Trophoblast cell (in vitro differentiated cells and primary cell): Measurements from ENCODE around the gene PPP2R5E.
"Not testable (repeated sequence)": the region's sequence is repeated elsewhere in the genome, so short reads cannot be mapped to it uniquely, and the experiment has no call there.

Experiments used
- DNase-seq, 2 donors: peaks; one replicate each; pipeline ENCODE4 v3.0.0-alpha.2; 2016
- H2AFZ ChIP-seq: 2 replicates; pipeline ENCODE4 v1.6.1; 2013; ENCODE audit warnings: low read length, moderate library complexity, mild to moderate bottlenecking; ENCODE audit not compliant: insufficient read depth, poor library complexity
- H2AK5ac ChIP-seq: 2 replicates; pipeline ENCODE4 v1.6.1; 2013; ENCODE audit warnings: mild to moderate bottlenecking, low read length
- H2BK120ac ChIP-seq: 2 replicates; pipeline ENCODE4 v1.6.1; 2013; ENCODE audit warnings: low read length, mild to moderate bottlenecking, moderate library complexity; ENCODE audit not compliant: insufficient read depth, poor library complexity
- H2BK12ac ChIP-seq: 2 replicates; pipeline ENCODE4 v1.6.1; 2013; ENCODE audit warnings: mild to moderate bottlenecking, low read length, moderate library complexity
- H2BK5ac ChIP-seq: 2 replicates; pipeline ENCODE4 v1.6.1; 2013; ENCODE audit warnings: low read length, low read depth, moderate library complexity, mild to moderate bottlenecking; ENCODE audit not compliant: poor library complexity
- H3K14ac ChIP-seq: 2 replicates; pipeline ENCODE4 v1.6.1; 2013; ENCODE audit warnings: mild to moderate bottlenecking, low read length
- H3K18ac ChIP-seq: 2 replicates; pipeline ENCODE4 v1.6.1; 2013; ENCODE audit warnings: mild to moderate bottlenecking, low read length
- H3K23ac ChIP-seq: 2 replicates; pipeline ENCODE4 v1.6.1; 2013; ENCODE audit warnings: low read length
- H3K27ac ChIP-seq: 2 replicates; pipeline ENCODE4 v1.5.1; 2013; ENCODE audit warnings: low read depth, mild to moderate bottlenecking, inconsistent platforms, low read length, moderate library complexity
- H3K27me3 ChIP-seq: 2 replicates; pipeline ENCODE4 v1.6.1; 2013; ENCODE audit warnings: inconsistent platforms, mild to moderate bottlenecking, low read length, moderate library complexity; ENCODE audit not compliant: insufficient read depth
- H3K36me3 ChIP-seq, 2 experiments: 1 replicate in 1 of 2; 2 replicates in 1 of 2; pipeline ENCODE4 v1.6.1; 2013; ENCODE audit warnings: low read length in 2 of 2, mild to moderate bottlenecking in 2 of 2, moderate library complexity in 1 of 2; ENCODE audit not compliant: insufficient read depth in 2 of 2, control insufficient read depth in 1 of 2
- H3K4ac ChIP-seq: 2 replicates; pipeline ENCODE4 v1.6.1; 2013; ENCODE audit warnings: low read depth, mild to moderate bottlenecking, low read length, moderate library complexity
- H3K4me1 ChIP-seq, 2 experiments: 1 replicate in 1 of 2; 2 replicates in 1 of 2; pipeline ENCODE4 v1.6.1; 2013; ENCODE audit warnings: low read length in 2 of 2, mild to moderate bottlenecking in 2 of 2, moderate library complexity in 1 of 2; ENCODE audit not compliant: insufficient read depth in 2 of 2, control insufficient read depth in 1 of 2
- H3K4me2 ChIP-seq: 2 replicates; pipeline ENCODE4 v1.6.1; 2013; ENCODE audit warnings: inconsistent platforms, mild to moderate bottlenecking, low read length, moderate library complexity
- H3K4me3 ChIP-seq: 2 replicates; pipeline ENCODE4 v1.5.1; 2013; ENCODE audit warnings: mild to moderate bottlenecking, low read depth, low read length, inconsistent platforms
- H3K79me1 ChIP-seq: one replicate; pipeline ENCODE4 v1.6.1; 2013; ENCODE audit warnings: low read length
- H3K79me2 ChIP-seq: 2 replicates; pipeline ENCODE4 v1.6.1; 2013; ENCODE audit warnings: low read length, mild to moderate bottlenecking; ENCODE audit not compliant: control insufficient read depth, insufficient read depth, poor library complexity
- H3K9ac ChIP-seq: 2 replicates; pipeline ENCODE4 v1.6.1; 2013; ENCODE audit warnings: mild to moderate bottlenecking, low read length
- H3K9me3 ChIP-seq: 2 replicates; pipeline ENCODE4 v1.6.1; 2013; ENCODE audit warnings: low read depth, mild to moderate bottlenecking, control low read depth, inconsistent platforms, low read length; ENCODE audit not compliant: insufficient read depth
- H4K12ac ChIP-seq: 2 replicates; pipeline ENCODE4 v1.6.1; 2013; ENCODE audit warnings: low read depth, mild to moderate bottlenecking, low read length, moderate library complexity
- H4K8ac ChIP-seq: 2 replicates; pipeline ENCODE4 v1.6.1; 2013; ENCODE audit warnings: low read depth, mild to moderate bottlenecking, low read length, moderate library complexity
- H4K91ac ChIP-seq: one replicate; pipeline ENCODE4 v1.6.1; 2013; ENCODE audit warnings: low read depth, mild to moderate bottlenecking, low read length, moderate library complexity
- WGBS: extraction: QIAGEN DNeasy Blood & Tissue Kit; methylation state at CpG from one replicate; pipeline ENCODE4 v1.1.7; 2013; ENCODE audit warnings: missing lambda C conversion rate; ENCODE audit not compliant: insufficient read length, insufficient coverage; ENCODE audit errors: extremely low coverage; 5-methylcytosine and 5-hydroxymethylcytosine counted together

Gene PPP2R5E

DNA sequence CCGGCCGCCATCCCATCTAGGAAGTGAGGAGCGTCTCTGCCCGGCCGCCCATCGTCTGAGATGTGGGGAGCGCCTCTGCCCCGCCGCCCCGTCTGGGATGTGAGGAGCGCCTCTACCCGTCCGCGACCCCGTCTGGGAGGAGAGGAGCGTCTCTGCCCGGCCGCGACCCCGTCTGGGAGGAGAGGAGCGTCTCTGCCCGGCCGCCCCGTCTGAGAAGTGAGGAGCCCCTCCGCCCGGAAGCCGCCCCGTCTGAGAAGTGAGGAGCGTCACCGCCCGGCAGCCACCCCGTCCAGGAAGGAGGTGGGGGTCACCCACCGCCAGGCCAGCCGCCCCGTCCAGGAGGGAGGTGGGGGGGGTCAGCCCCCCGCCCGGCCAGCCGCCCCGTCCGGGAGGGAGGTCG, 20.7 kb downstream of the PPP2R5E start:
- not testable (repeated sequence) for H4K12ac ChIP-seq, H4K91ac ChIP-seq, H3K23ac ChIP-seq, H3K4ac ChIP-seq, H3K79me2 ChIP-seq, H3K9me3 ChIP-seq, H2AFZ ChIP-seq, H2BK12ac ChIP-seq, H2BK120ac ChIP-seq, DNase-seq, H3K79me1 ChIP-seq, H3K18ac ChIP-seq, H4K8ac ChIP-seq, H3K9ac ChIP-seq, H3K27ac ChIP-seq, H3K4me3 ChIP-seq, H3K4me2 ChIP-seq, H2BK5ac ChIP-seq, H3K14ac ChIP-seq, H3K4me1 ChIP-seq, H2AK5ac ChIP-seq, H3K27me3 ChIP-seq
- no CpG with 5 or more reads among the region's 41 CpGs for whole genome bisulfite sequencing
- H3K36me3 ChIP-seq, result peaks cover 3 to 11% of the 10 kb centered on the region in 2 experiments

DNA sequence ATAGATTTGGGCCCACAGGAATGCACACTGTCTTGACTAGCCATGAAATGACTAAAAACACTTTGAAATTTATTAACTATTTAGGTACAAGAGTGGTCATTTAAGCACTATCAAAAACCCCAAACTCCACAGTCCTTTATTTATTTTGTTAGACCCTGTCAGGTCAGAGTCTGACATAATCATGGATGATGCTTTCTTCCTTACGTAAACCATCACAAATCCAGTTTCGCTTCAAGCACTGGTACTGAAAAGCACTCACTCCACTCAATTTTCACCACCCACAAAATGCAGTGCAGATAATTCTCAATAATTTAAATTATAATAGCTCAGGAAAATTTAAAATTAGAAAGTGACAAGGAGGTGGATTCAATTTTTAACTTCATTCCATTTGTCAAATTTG, 25.8 kb downstream of the PPP2R5E start:
- H3K4me1 ChIP-seq, result peaks cover 0 to 2% of the 10 kb centered on the region in 2 experiments
- no peak overlapping the region for H3K9ac ChIP-seq
- H3K18ac ChIP-seq, result no peak overlapping the region
- H3K14ac ChIP-seq, result no peak overlapping the region
- H3K79me2 ChIP-seq, result peaks cover 4% of the 10 kb centered on the region
- no peak overlapping the region for H3K4ac ChIP-seq
- H4K91ac ChIP-seq, result no peak overlapping the region
- H3K4me3 ChIP-seq, result no peak overlapping the region
- H3K23ac ChIP-seq, result no peak overlapping the region
- no peak overlapping the region for H3K27ac ChIP-seq
- DNase-seq, result no peak
- no peak overlapping the region for H3K4me2 ChIP-seq
- H4K12ac ChIP-seq, result no peak overlapping the region
- H3K36me3 ChIP-seq, result peaks cover under 1 to 3% of the 10 kb centered on the region in 2 experiments
- H2BK5ac ChIP-seq, result no peak overlapping the region
- H4K8ac ChIP-seq, result no peak overlapping the region
- WGBS, result no CpG with 5 or more reads among the region's 2 CpGs
- no peaks in the 10 kb centered on the region for H3K27me3 ChIP-seq
- H2AK5ac ChIP-seq, result no peak overlapping the region
- no peaks in the 10 kb centered on the region for H3K79me1 ChIP-seq
- H2AFZ ChIP-seq, result no peak overlapping the region
- no peak overlapping the region for H2BK120ac ChIP-seq
- H2BK12ac ChIP-seq, result no peak overlapping the region
- H3K9me3 ChIP-seq, result no peaks in the 10 kb centered on the region

DNA sequence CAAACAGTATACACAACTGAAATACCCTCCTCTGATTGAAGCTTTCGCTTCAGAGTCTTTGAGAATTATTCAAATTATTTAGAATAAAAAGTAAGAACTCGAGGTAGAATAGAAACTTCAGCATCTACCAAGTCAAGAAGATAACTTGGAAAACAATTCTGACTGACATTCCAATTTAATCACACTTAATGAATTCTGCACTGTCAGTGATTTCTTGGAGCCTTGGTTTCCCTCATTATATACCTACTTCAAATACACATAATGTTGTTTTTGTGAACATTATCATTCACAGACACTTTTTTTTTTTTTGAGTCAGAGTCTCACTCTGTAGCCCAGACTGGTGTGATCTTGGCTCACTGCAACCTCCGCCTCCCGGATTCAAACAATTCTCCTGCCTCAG, 27.9 kb downstream of the PPP2R5E start:
- no peak overlapping the region for H2AFZ ChIP-seq
- no peak overlapping the region for H3K9ac ChIP-seq
- H3K4me3 ChIP-seq, result no peak overlapping the region
- no peak overlapping the region for H2BK12ac ChIP-seq
- no peak for DNase-seq
- H3K79me2 ChIP-seq, result peaks cover 4% of the 10 kb centered on the region
- no peak overlapping the region for H4K91ac ChIP-seq
- no peak overlapping the region for H3K18ac ChIP-seq
- no CpG with 5 or more reads among the region's 4 CpGs for WGBS
- H3K4me1 ChIP-seq, result peaks cover 0 to 2% of the 10 kb centered on the region in 2 experiments
- H4K8ac ChIP-seq, result no peak overlapping the region
- H3K27ac ChIP-seq, result no peak overlapping the region
- no peaks in the 10 kb centered on the region for H3K79me1 ChIP-seq
- no peak overlapping the region for H3K23ac ChIP-seq
- no peak overlapping the region for H2BK5ac ChIP-seq
- H3K14ac ChIP-seq, result no peak overlapping the region
- H3K36me3 ChIP-seq, result peaks cover 0 to 2% of the 10 kb centered on the region in 2 experiments
- H3K4ac ChIP-seq, result no peak overlapping the region
- no peak overlapping the region for H2BK120ac ChIP-seq
- no peaks in the 10 kb centered on the region for H3K27me3 ChIP-seq
- no peak overlapping the region for H3K4me2 ChIP-seq
- H3K9me3 ChIP-seq, result no peaks in the 10 kb centered on the region
- H4K12ac ChIP-seq, result no peak overlapping the region
- no peak overlapping the region for H2AK5ac ChIP-seq

DNA sequence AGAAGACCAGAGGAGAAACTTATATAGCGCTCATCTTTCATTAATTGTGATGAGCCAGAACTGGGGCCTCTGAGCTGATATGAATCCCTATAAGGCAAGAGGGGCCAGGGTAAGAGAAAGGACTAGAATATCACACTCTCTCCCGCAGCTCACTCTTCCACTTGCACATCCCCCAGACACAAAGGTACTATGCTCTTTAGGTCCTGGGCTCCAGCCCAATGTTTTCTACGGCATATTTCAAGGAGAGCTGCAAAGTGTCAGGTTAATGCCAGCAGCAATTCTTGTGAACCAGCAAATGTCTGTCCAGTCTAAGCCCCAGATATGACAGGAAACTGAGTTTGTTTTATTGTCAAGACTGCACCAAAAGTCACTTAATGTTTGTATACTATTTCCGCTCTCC, 29.4 kb downstream of the PPP2R5E start:
- Histone ChIP-seq H4K12ac (no peak overlapping the region), H3K4ac (peak overlapping the region; percentile 89), H3K9me3 (no peaks in the 10 kb centered on the region), H3K23ac (no peak overlapping the region), H3K36me3 (no peaks in the 10 kb centered on the region), H3K27ac (no peak overlapping the region), H3K27me3 (no peaks in the 10 kb centered on the region), H3K4me2 (no peak overlapping the region), H3K9ac (no peak overlapping the region), H4K8ac (no peak overlapping the region), H2BK120ac (no peak overlapping the region), H3K14ac (no peak overlapping the region), H4K91ac (no peak overlapping the region), H3K79me2 (peaks cover 4% of the 10 kb centered on the region), H2BK12ac (no peak overlapping the region), H2AFZ (no peak overlapping the region), H2AK5ac (no peak overlapping the region), H3K4me1 (peaks cover 0 to 2% of the 10 kb centered on the region in 2 experiments), H3K4me3 (no peak overlapping the region), H3K18ac (no peak overlapping the region), H3K79me1 (no peaks in the 10 kb centered on the region), H2BK5ac (no peak overlapping the region)
- WGBS, result 100% methylated on average over 1 of the region's 4 CpGs
- no peak for DNase-seq
